Stimulated activated naive B cell treated with anti-CD40 and anti-IgM and Interleukin-4, amounts not matched to agents 10 μg/mL and 1 μg/mL and 100 μg/mL, for 72 hours (primary cell): ENCODE data around the gene ACVR1B.
A peak's percentile ranks its signal among the peaks of the same experiment; 100 is the strongest.

Experiments used
- ATAC-seq, 2 donors: fragments of 150-1000 bp; cut with Tn5 transposase; replicated peaks; 2 replicates each; pipeline ENCODE4 v1.10.0; 2021; ENCODE audit warnings: moderate library complexity in 1 of 2
- DNase-seq: peaks from one replicate; pipeline ENCODE4 v3.0.0; 2021
- H3K27ac Mint-ChIP-seq: one replicate; pipeline ENCODE4 v1.8.0; 2022; ENCODE audit warnings: mild to moderate bottlenecking, mixed read lengths
- H3K27me3 Mint-ChIP-seq, 2 donors: one replicate each; pipeline ENCODE4 v1.8.0; 2022; ENCODE audit warnings: mixed read lengths in 2 of 2
- H3K36me3 Mint-ChIP-seq, 2 donors: one replicate each; pipeline ENCODE4 v1.8.0; 2022; ENCODE audit warnings: mixed read lengths in 2 of 2, mild to moderate bottlenecking in 1 of 2
- H3K4me1 Mint-ChIP-seq, 2 donors: one replicate each; pipeline ENCODE4 v1.8.0; 2022; ENCODE audit warnings: mixed read lengths in 2 of 2, mild to moderate bottlenecking in 1 of 2
- H3K4me3 Mint-ChIP-seq, 2 donors: one replicate each; pipeline ENCODE4 v1.8.0; 2022; ENCODE audit warnings: mild to moderate bottlenecking in 2 of 2, mixed read lengths in 2 of 2, moderate library complexity in 1 of 2
- H3K9me3 Mint-ChIP-seq, 2 donors: one replicate each; pipeline ENCODE4 v1.8.0; 2022; ENCODE audit warnings: mixed read lengths in 2 of 2, mild to moderate bottlenecking in 1 of 2

Gene ACVR1B

GRCh38 chr12:52015532-52016041, 64.1 kb downstream of the ACVR1B start:
- Mint-ChIP-seq H3K4me3 (no peak overlapping the region), H3K27me3 (no peaks in the 10 kb centered on the region)
- ATAC-seq, result no peak

DNA sequence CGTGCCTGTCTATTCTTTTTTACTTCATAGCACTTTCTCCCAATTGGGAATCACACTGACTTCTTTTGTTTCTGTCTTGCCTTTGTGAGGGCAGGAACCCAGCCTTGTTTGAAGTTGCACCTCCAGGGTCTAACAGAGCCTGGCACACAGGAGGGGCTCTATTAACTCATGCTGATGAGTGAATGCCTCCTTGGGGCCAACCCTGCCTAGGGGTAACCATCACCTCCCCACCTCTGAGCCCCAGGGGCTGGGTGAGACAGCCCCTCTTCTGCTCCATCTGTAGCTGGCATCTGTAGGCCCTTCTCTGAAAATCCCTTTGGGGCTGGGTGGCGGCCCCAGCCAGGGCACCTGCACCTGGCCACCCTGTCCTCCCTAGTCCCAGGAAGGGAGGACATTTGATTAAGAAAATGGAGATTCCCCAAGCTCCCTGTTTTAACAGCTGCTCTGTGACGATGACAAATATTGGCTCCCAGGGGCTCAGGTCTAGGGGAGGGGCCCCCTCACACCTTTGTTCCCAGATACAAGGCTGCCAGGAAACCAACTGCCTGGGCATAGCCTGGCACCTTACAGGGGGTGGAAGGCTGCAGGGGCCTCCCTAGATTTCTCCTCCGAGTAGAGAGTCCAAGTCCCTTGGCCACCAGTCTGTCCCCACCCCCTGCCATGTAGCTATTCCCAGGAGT, 67.1 kb downstream of the ACVR1B start:
- Mint-ChIP-seq H3K27me3 (no peaks in the 10 kb centered on the region), H3K4me1 (peaks cover 34 to 48% of the 10 kb centered on the region in 2 donors), H3K36me3 (peaks cover 18 to 24% of the 10 kb centered on the region in 2 donors), H3K4me3 (peak overlapping the region; percentile 19 to 36), H3K27ac (peak overlapping the region; percentile 31), H3K9me3 (no peaks in the 10 kb centered on the region)
- no peak for DNase-seq
- ATAC-seq, result no peak

More at GRCh38 chr12:52015532-52016041, 64.1 kb downstream of the ACVR1B start:
- H3K4me1 Mint-ChIP-seq, result peaks cover 21 to 36% of the 10 kb centered on the region in 2 donors
- no peak for DNase-seq
- H3K36me3 Mint-ChIP-seq, result peaks cover 29 to 41% of the 10 kb centered on the region in 2 donors
- H3K27ac Mint-ChIP-seq, result no peak overlapping the region
- no peaks in the 10 kb centered on the region for H3K9me3 Mint-ChIP-seq

- DNase-seq (no peak), ATAC-seq (no peak)
- Mint-ChIP-seq H3K4me1 (peaks cover 40 to 55% of the 10 kb centered on the region in 2 donors), H3K4me3 (peak overlapping the region; percentile 19 to 36), H3K27ac (peak overlapping the region; percentile 31), H3K27me3 (no peaks in the 10 kb centered on the region), H3K9me3 (no peaks in the 10 kb centered on the region), H3K36me3 (peaks cover 15 to 18% of the 10 kb centered on the region in 2 donors)
These were observed 67.7 kb downstream of the ACVR1B start for GRCh38 chr12:52019113-52019770.

- peak; percentile 57 for DNase-seq
- Mint-ChIP-seq H3K4me3 (peak overlapping the region in 1 of 2 donors; percentile 34), H3K36me3 (peaks cover 11 to 13% of the 10 kb centered on the region in 2 donors), H3K27ac (peak overlapping the region; percentile 79), H3K9me3 (no peaks in the 10 kb centered on the region), H3K27me3 (no peaks in the 10 kb centered on the region), H3K4me1 (peaks cover 48 to 64% of the 10 kb centered on the region in 2 donors)
- ATAC-seq, result peak; percentile 56
These were observed 69.2 kb downstream of the ACVR1B start for GRCh38 chr12:52020539-52021336.

DNA sequence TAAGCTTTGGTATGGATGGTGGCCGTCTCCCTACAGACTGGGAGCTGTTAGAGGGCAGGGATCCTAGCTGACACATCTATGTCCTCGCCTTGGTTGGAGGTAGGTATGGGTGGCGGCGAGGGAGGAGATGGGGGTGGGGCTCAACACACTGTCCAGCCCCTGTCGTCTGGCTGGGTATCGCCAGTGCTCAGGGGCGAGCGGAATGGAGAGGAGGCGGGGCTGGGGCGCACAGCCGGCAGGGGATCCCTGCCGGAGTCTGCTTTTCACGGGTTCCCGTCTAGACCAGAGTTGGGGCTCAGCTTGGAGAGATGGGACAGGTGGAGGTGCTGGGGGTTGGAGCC, 71.3 kb downstream of the ACVR1B start:
- Mint-ChIP-seq H3K9me3 (no peaks in the 10 kb centered on the region), H3K4me1 (peaks cover 47 to 65% of the 10 kb centered on the region in 2 donors), H3K27me3 (no peaks in the 10 kb centered on the region), H3K4me3 (peak overlapping the region; percentile 91), H3K36me3 (no peaks in the 10 kb centered on the region), H3K27ac (peak overlapping the region; percentile 65)
- peak; percentile 14 to 26 for ATAC-seq
- peak; percentile 29 for DNase-seq

GRCh38 chr12:52023182-52023975, 71.9 kb downstream of the ACVR1B start:
- DNase-seq, result peak; percentile 83
- Mint-ChIP-seq H3K27ac (peak overlapping the region; percentile 84), H3K27me3 (no peaks in the 10 kb centered on the region), H3K4me1 (peaks cover 47 to 66% of the 10 kb centered on the region in 2 donors), H3K36me3 (no peaks in the 10 kb centered on the region), H3K9me3 (no peaks in the 10 kb centered on the region), H3K4me3 (peak overlapping the region; percentile 91)
- peak; percentile 66 to 75 for ATAC-seq

GRCh38 chr12:52023976-52024688, 72.6 kb downstream of the ACVR1B start:
- Mint-ChIP-seq H3K36me3 (no peaks in the 10 kb centered on the region), H3K27me3 (no peaks in the 10 kb centered on the region), H3K4me3 (peak overlapping the region; percentile 91), H3K4me1 (peaks cover 47 to 70% of the 10 kb centered on the region in 2 donors), H3K27ac (peak overlapping the region; percentile 84), H3K9me3 (no peaks in the 10 kb centered on the region)
- DNase-seq (no peak), ATAC-seq (peak; percentile 9 to 15)

- ATAC-seq (no peak), DNase-seq (no peak)
- Mint-ChIP-seq H3K36me3 (no peaks in the 10 kb centered on the region), H3K27ac (peak overlapping the region; percentile 76), H3K27me3 (no peaks in the 10 kb centered on the region), H3K9me3 (no peaks in the 10 kb centered on the region), H3K4me3 (peak overlapping the region; percentile 91), H3K4me1 (peaks cover 50 to 76% of the 10 kb centered on the region in 2 donors)
These were observed 73.3 kb downstream of the ACVR1B start for GRCh38 chr12:52024845-52025230.

GRCh38 chr12:52026263-52026662, 74.8 kb downstream of the ACVR1B start:
- Mint-ChIP-seq H3K36me3 (no peaks in the 10 kb centered on the region), H3K4me1 (peaks cover 40 to 71% of the 10 kb centered on the region in 2 donors), H3K9me3 (no peaks in the 10 kb centered on the region), H3K27ac (no peak overlapping the region), H3K27me3 (no peaks in the 10 kb centered on the region), H3K4me3 (no peak overlapping the region)
- DNase-seq, result no peak
- no peak for ATAC-seq

DNA sequence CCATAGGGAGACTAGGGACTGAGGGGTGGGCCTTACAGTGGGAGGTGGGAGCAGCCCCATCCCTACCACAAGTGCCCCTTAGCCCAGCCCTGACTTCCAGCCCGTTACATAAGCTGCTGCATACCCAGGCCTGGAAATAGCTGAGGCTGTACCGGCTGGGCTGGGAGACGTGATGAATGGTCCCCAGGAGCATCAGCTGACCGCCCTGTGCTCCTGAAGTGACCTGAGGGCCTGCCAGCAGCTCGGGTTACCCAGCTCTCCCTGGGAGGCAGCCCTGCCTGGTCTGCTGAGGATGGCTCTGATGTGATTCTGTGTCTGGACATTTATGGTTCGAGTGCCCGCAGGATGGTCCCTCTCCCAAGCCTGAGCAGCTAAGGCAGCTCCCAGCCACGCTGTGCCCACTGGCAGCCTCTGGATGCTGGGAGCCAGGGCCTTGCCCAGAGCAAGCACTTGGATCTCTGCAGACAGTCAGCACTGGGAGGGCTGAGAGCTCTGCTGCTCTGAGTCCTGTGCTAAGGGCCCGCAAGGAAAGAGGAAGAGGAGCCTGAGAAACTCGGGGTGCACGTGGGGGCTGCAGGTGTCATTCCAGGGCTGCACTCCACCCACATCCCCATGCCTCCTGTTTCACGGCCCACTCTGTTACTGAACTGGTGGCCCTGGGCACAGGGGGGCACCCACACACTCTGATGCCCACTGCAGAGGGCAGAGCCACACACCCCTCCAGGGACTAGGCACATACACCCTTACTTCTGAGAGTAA, 75.8 kb downstream of the ACVR1B start:
- H3K4me1 Mint-ChIP-seq, result peaks cover 44 to 74% of the 10 kb centered on the region in 2 donors
- no peak overlapping the region for H3K4me3 Mint-ChIP-seq
- no peaks in the 10 kb centered on the region for H3K36me3 Mint-ChIP-seq
- no peak overlapping the region for H3K27ac Mint-ChIP-seq
- ATAC-seq (no peak), DNase-seq (no peak)
- H3K9me3 Mint-ChIP-seq, result no peaks in the 10 kb centered on the region
- H3K27me3 Mint-ChIP-seq, result no peaks in the 10 kb centered on the region

GRCh38 chr12:52029685-52030084, 78.2 kb downstream of the ACVR1B start:
- no peak overlapping the region for H3K27ac Mint-ChIP-seq
- DNase-seq (no peak), ATAC-seq (no peak)
- no peaks in the 10 kb centered on the region for H3K36me3 Mint-ChIP-seq
- H3K4me1 Mint-ChIP-seq, result peaks cover 44 to 74% of the 10 kb centered on the region in 2 donors
- no peaks in the 10 kb centered on the region for H3K27me3 Mint-ChIP-seq
- no peaks in the 10 kb centered on the region for H3K9me3 Mint-ChIP-seq
- H3K4me3 Mint-ChIP-seq, result no peak overlapping the region

DNA sequence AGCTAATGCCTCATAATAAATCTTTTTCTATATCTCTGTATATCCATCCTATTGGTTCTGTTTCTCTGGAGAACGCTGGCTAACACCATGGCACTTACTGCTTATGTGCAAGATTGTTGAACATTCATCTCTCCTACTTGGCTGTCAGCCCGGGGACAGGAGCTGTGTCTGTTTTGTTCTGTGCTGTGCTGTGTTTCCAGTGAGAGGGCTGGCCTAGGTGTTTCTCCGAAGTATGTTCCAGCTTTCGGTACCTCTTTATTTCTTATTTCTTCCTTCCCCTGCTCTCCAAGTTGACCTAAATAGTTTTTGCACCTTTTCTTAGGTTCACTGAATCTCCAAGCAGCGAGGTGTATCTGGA, 80.9 kb downstream of the ACVR1B start:
- Mint-ChIP-seq H3K4me3 (peak overlapping the region; percentile 72 to 82), H3K9me3 (no peaks in the 10 kb centered on the region), H3K27ac (peak overlapping the region; percentile 91), H3K4me1 (peaks cover 44 to 71% of the 10 kb centered on the region in 2 donors), H3K36me3 (no peaks in the 10 kb centered on the region), H3K27me3 (no peaks in the 10 kb centered on the region)
- ATAC-seq (peak; percentile 26 to 35), DNase-seq (no peak)
